GM12878 (cell line): ENCODE results near the gene MAPK9. TPM values are rescaled to one million over a fixed set of nuclear protein-coding genes. Genes with fewer than 3 reads are reported as not detected.

ENCODE experiments used
- ATAC-seq: fragments of 200-7000 bp; cut with Tn5 transposase; 3 replicates; pipeline ENCODE4 v1.9.1; 2020; ENCODE audit warnings: mild to moderate bottlenecking, moderate library complexity
- BruUV-seq: library from RNA; stranded (reverse); fragments of 400-500 nt; replicated peaks from 2 replicates; lab custom pipeline; 2021; lab: Mats Ljungman, UMichigan
- CTCF ChIA-PET: fragments of 300-600 bp; sonication (Branson Sonifier 250); formaldehyde crosslinking; extraction: SDS; loops from one replicate; lab custom pipeline; 2021; ENCODE audit warnings: inconsistent platforms; lab: Yijun Ruan, JAX
- POLR2A ChIA-PET: fragments of 350-600 bp; formaldehyde crosslinking; extraction: SDS; loops from one replicate; lab custom pipeline; 2021; ENCODE audit warnings: inconsistent platforms; lab: Charles Lee
- RAD21 ChIA-PET: fragments of 300-600 bp; sonication (Branson Sonifier 250); formaldehyde crosslinking; loops from one replicate; lab custom pipeline; 2023; ENCODE audit warnings: antibody characterized with exemption; ENCODE audit not compliant: unreplicated experiment; lab: Charles Lee
- SMC1A ChIA-PET: fragments of 300-600 bp; sonication (Branson Sonifier 250); formaldehyde crosslinking; loops from one replicate; lab custom pipeline; 2023; ENCODE audit not compliant: unreplicated experiment, uncharacterized antibody; lab: Charles Lee
- DNase-seq: peaks from one replicate; pipeline ENCODE4 v3.0.0-alpha.2; 2011; ENCODE audit warnings: low read depth, low spot score
- FAIRE-seq: peaks from 3 replicates; lab custom pipeline; 2011; peaks lifted over from hg19 to GRCh38; lab: Jason Lieb, UNC
- H2AFZ ChIP-seq: 2 replicates; pipeline ENCODE4 v1.6.0; 2011; ENCODE audit warnings: low read depth, low read length, control low read depth; ENCODE audit not compliant: control insufficient read depth
- H3K27ac ChIP-seq: 2 replicates; pipeline ENCODE4 v1.5.1; 2011; ENCODE audit warnings: control low read depth; ENCODE audit not compliant: control insufficient read depth, insufficient read depth
- H3K27me3 ChIP-seq, 2 experiments: replicated peaks in 1 of 2; 2 replicates each; pipeline versions ENCODE4 v1.6.0 to v1.6.1; 2011; ENCODE audit warnings: low read length in 1 of 2; ENCODE audit not compliant: control insufficient read depth in 2 of 2, insufficient read depth in 2 of 2
- H3K36me3 ChIP-seq, 2 experiments: 2 replicates each; pipeline ENCODE4 v1.5.1; 2011; ENCODE audit warnings: low read length in 1 of 2; ENCODE audit not compliant: control insufficient read depth in 2 of 2, insufficient read depth in 2 of 2
- H3K4me1 ChIP-seq: 2 replicates; pipeline ENCODE4 v1.6.1; 2011; ENCODE audit warnings: mild to moderate bottlenecking, low read length, moderate library complexity, mixed read lengths; ENCODE audit not compliant: control insufficient read depth, insufficient read depth
- H3K4me2 ChIP-seq: 2 replicates; pipeline ENCODE4 v1.6.0; 2011; ENCODE audit warnings: control low read depth; ENCODE audit not compliant: control insufficient read depth, insufficient read depth
- H3K4me3 ChIP-seq: fragments of 200-600 bp; sonication (generic); 2 replicates; pipeline ENCODE4 v1.5.1; 2016
- H3K79me2 ChIP-seq: 2 replicates; pipeline ENCODE4 v1.6.0; 2011; ENCODE audit warnings: low read length; ENCODE audit not compliant: control insufficient read depth, insufficient read depth
- H3K9ac ChIP-seq: 2 replicates; pipeline ENCODE4 v1.8.0; 2011; ENCODE audit warnings: low read length, control low read depth, mixed read lengths; ENCODE audit not compliant: control insufficient read depth, insufficient read depth
- H3K9me3 ChIP-seq: replicated peaks from 3 replicates; pipeline ENCODE4 v1.5.1; 2011; ENCODE audit warnings: mild to moderate bottlenecking, low read length; ENCODE audit not compliant: control insufficient read depth, insufficient read depth
- H4K20me1 ChIP-seq: 2 replicates; pipeline ENCODE4 v1.6.0; 2011; ENCODE audit not compliant: control insufficient read depth, insufficient read depth
- CREB1 ChIP-seq: IDR thresholded peaks from 2 replicates; pipeline ENCODE4 v1.6.1; 2012; ENCODE audit warnings: low read depth, mild to moderate bottlenecking, inconsistent platforms
- EGR1 ChIP-seq, 2 experiments: IDR thresholded peaks; 1 replicate in 1 of 2; 2 replicates in 1 of 2; pipeline ENCODE4 v1.6.1; 2011 to 2012; ENCODE audit warnings: low read depth in 2 of 2, low read length in 2 of 2, borderline replicate concordance in 1 of 2, mild to moderate bottlenecking in 1 of 2, moderate library complexity in 1 of 2
- ESRRA ChIP-seq: IDR thresholded peaks from 2 replicates; pipeline ENCODE4 v1.6.1; 2012; ENCODE audit warnings: mild to moderate bottlenecking, low read length, improper control_type of control experiment
- ETV6 ChIP-seq, 2 experiments: fragments of 450-650 bp in 1 of 2; IDR thresholded peaks in 1 of 2; conservative IDR thresholded peaks in 1 of 2; 2 replicates each; pipeline ENCODE4 v1.6.1; 2014; ENCODE audit warnings: antibody characterized with exemption in 1 of 2, borderline replicate concordance in 1 of 2, low read depth in 1 of 2, mild to moderate bottlenecking in 1 of 2, moderate library complexity in 1 of 2
- NFIC ChIP-seq: IDR thresholded peaks from 2 replicates; pipeline ENCODE4 v1.6.1; 2012; ENCODE audit warnings: low read depth, mild to moderate bottlenecking, inconsistent platforms, low read length, moderate library complexity
- POLR2AphosphoS2 ChIP-seq: IDR thresholded peaks from 2 replicates; pipeline ENCODE4 v1.6.1; 2011; ENCODE audit warnings: low read depth, mild to moderate bottlenecking, low read length, improper control_type of control experiment, moderate library complexity
- POU2F2 ChIP-seq: IDR thresholded peaks from 3 replicates; pipeline ENCODE4 v1.6.1; 2011; ENCODE audit warnings: low read depth, mild to moderate bottlenecking, low read length, borderline replicate concordance
- RB1 ChIP-seq: fragments of 450-650 bp; formaldehyde crosslinking; IDR thresholded peaks from 2 replicates; pipeline ENCODE4 v1.6.1; 2017; ENCODE audit warnings: mild to moderate bottlenecking, borderline replicate concordance
- SIN3A ChIP-seq: IDR thresholded peaks from 2 replicates; pipeline ENCODE4 v1.6.1; 2012; ENCODE audit warnings: low read depth, low read length, improper control_type of control experiment
- SMAD5 ChIP-seq: IDR thresholded peaks from 2 replicates; pipeline ENCODE4 v1.6.1; 2016; ENCODE audit warnings: antibody characterized with exemption, low read depth
- SRF ChIP-seq, 2 experiments: IDR thresholded peaks; 2 replicates each; pipeline ENCODE4 v1.6.1; 2011; ENCODE audit warnings: low read depth in 2 of 2, low read length in 2 of 2, mild to moderate bottlenecking in 1 of 2, moderate library complexity in 1 of 2
- TCF3 ChIP-seq: IDR thresholded peaks from 2 replicates; pipeline ENCODE4 v1.6.1; 2012; ENCODE audit warnings: low read depth, mild to moderate bottlenecking, low read length, borderline replicate concordance; ENCODE audit not compliant: insufficient read depth
- ZBED1 ChIP-seq: IDR thresholded peaks from 2 replicates; pipeline ENCODE4 v1.6.1; 2016; ENCODE audit warnings: borderline replicate concordance
- ZBTB4 ChIP-seq: fragments of 450-650 bp; formaldehyde crosslinking; IDR thresholded peaks from 2 replicates; pipeline ENCODE4 v1.4.0; 2022; ENCODE audit warnings: mild to moderate bottlenecking, moderate library complexity
- ZNF274 ChIP-seq: IDR thresholded peaks from one replicate; pipeline ENCODE4 v1.8.0; 2011; ENCODE audit not compliant: insufficient read length, insufficient read depth
- WGBS: methylation state at CpG from one replicate; pipeline ENCODE4 v1.1.6; 2016; ENCODE audit warnings: low lambda C conversion rate; ENCODE audit not compliant: insufficient replicate concordance, insufficient coverage; ENCODE audit errors: missing lambda C conversion rate; 5-methylcytosine and 5-hydroxymethylcytosine counted together
- in situ Hi-C: fragments of 300-500 bp; cut with MboI; formaldehyde crosslinking; loops from 9 replicates; pipeline ENCODE4 v1.14.3; 2018; ENCODE audit warnings: mixed read lengths
- intact Hi-C: fragments of 100-400 bp; cut with micrococcal nuclease; formaldehyde crosslinking; loops from one replicate; pipeline ENCODE4 v1.14.2; 2022; ENCODE audit not compliant: unreplicated experiment
- polyA plus RNA-seq, 11 experiments: library from polyadenylated mRNA; depleted of rRNA in 4 of 11; unstranded in 6 of 11; stranded (reverse) in 5 of 11; fragments of >200 nt; fragmentation: Nextera tagmentation in 4 of 11; fragmentation: Illumina TruSeq in 1 of 11; extraction: Ambion mirVana in 4 of 11; extraction: Trizol in 1 of 11; gene quantifications; 1 replicate in 1 of 11; 2 replicates in 10 of 11; pipeline versions ENCODE4 v1.2.1 to v1.2.3, GENCODE V29; 2011 to 2016; ENCODE audit warnings: inconsistent platforms in 2 of 11, missing spikeins in 2 of 11, low read depth in 1 of 11
- total RNA-seq, 4 experiments: library from RNA; depleted of rRNA in 3 of 4; stranded (reverse); fragments of >200 nt in 3 of 4; fragmentation: Illumina TruSeq in 1 of 4; extraction: Trizol in 1 of 4; gene quantifications; 2 replicates each; pipeline versions ENCODE4 v1.2.1 to v1.2.3, GENCODE V29; 2013 to 2021

Gene MAPK9
- total and polyA plus RNA-seq, 10 of the 15 experiments (the other 5 are each of a cell fraction or from before 2014, with no cell fraction given), result 2.1 to 52.9 (median 21.7) TPM

- H3K27ac ChIP-seq, result no peak overlapping the region
- FAIRE-seq (no peak), DNase-seq (no peak), ATAC-seq (no peak)
- H3K27me3 ChIP-seq, result peaks cover 0 to 2% of the 10 kb centered on the region in 2 experiments; a peak in 2 of 4 replicates
- no peak overlapping the region for H3K4me2 ChIP-seq
- H3K4me1 ChIP-seq, result no peaks in the 10 kb centered on the region
- WGBS, result 57% methylated on average over 9 of the region's 9 CpGs
- CTCF ChIA-PET, result interaction anchor here (5.3 kb wide), 1 partner anchor 12 kb away, joined by 20 read pairs; no protein-coding TSS in a partner anchor
- H3K9ac ChIP-seq, result no peak overlapping the region
- no TSS peak for BruUV-seq
- no peak overlapping the region for H2AFZ ChIP-seq
- RAD21 ChIA-PET, result no interaction called here
- TF ChIP-seq SMAD5 (no peak), NFIC (no peak), TCF3 (no peak), ESRRA (no peak), SIN3A (no peak), ZBED1 (no peak), POLR2AphosphoS2 (no peak), EGR1 (IDR thresholded peaks at IDR 0.05; ENCODE audit: borderline replicate concordance in 1 of 2, low read depth in 2 of 2, low read length in 2 of 2) (no peak), POU2F2 (no peak), ETV6 (conservative IDR thresholded peaks at IDR 0.05 in 1 of 2, IDR thresholded peaks at IDR 0.05 in 1 of 2; ENCODE audit: borderline replicate concordance in 1 of 2, low read depth in 1 of 2) (no peak), RB1 (no peak), CREB1 (no peak), ZNF274 (no peak), ZBTB4 (CRISPR knock-in tag) (no peak), SRF (IDR thresholded peaks at IDR 0.05; ENCODE audit: low read depth in 2 of 2, low read length in 2 of 2) (no peak)
- H3K79me2 ChIP-seq, result no peaks in the 10 kb centered on the region
- no peaks in the 10 kb centered on the region for H4K20me1 ChIP-seq
- intact Hi-C loops, result no loop called here
- no peak overlapping the region for H3K4me3 ChIP-seq
- POLR2A ChIA-PET, result no interaction called here
- no peaks in the 10 kb centered on the region for H3K36me3 ChIP-seq
- SMC1A ChIA-PET, result no interaction called here
- in situ Hi-C loops, result no loop called here
- no peaks in the 10 kb centered on the region for H3K9me3 ChIP-seq
Measured at GRCh38 chr5:180340856-180341255, 49.0 kb upstream of the MAPK9 start.
